ENCODE data around the gene SLC7A5. TPM values are rescaled to one million over a fixed set of nuclear protein-coding genes. Genes with fewer than 3 reads are reported as not detected.

SLC7A5 gene
- total and polyA plus RNA-seq, 2 of the 13 experiments (the other 11 are each of a cell fraction or from before 2014, with no cell fraction given): 79.6 to 155 TPM

GRCh38 chr16:87828071-87828906 is 41.0 kb downstream of the SLC7A5 start (continued):
- TF ChIP-seq POLR2AphosphoS2 (IDR thresholded peaks at IDR 0.05; ENCODE audit: low read depth, low read length) (0 out of 2 replicates have a peak, but pooled peaks have one; percentile 17), ZC3H13 (CRISPR knock-in tag; IDR thresholded peaks at IDR 0.05) (0 out of 2 replicates have a peak, but pooled peaks have one; percentile 18), ZEB1 (IDR thresholded peaks at IDR 0.05; ENCODE audit: insufficient replicate concordance, low read depth) (peak; percentile 23), ATF3 (CRISPR knock-in tag; IDR thresholded peaks at IDR 0.05) (no peak), MATR3 (CRISPR knock-in tag; IDR thresholded peaks at IDR 0.05) (no peak), ZNF574 (CRISPR knock-in tag; IDR thresholded peaks at IDR 0.05) (peak; percentile 25; the same call in 1 of the 2 replicates), ASH2L (IDR thresholded peaks at IDR 0.05; ENCODE audit: insufficient read length, low read depth, low read length) (no peak), ARID4A (CRISPR knock-in tag; IDR thresholded peaks at IDR 0.05; ENCODE audit: borderline replicate concordance) (peak; percentile 18; the same call in 1 of the 2 replicates), ZBTB42 (CRISPR knock-in tag; IDR thresholded peaks at IDR 0.05) (no peak), PATZ1 (CRISPR knock-in tag; IDR thresholded peaks at IDR 0.05) (0 out of 2 replicates have a peak, but pooled peaks have one; percentile 23), AGO1 (IDR thresholded peaks at IDR 0.05; ENCODE audit: low read depth, low read length, poor library complexity, severe bottlenecking) (peak; percentile 92), ZBTB10 (CRISPR knock-in tag; IDR thresholded peaks at IDR 0.05; ENCODE audit: borderline replicate concordance) (no peak), KLF12 (CRISPR knock-in tag; IDR thresholded peaks at IDR 0.05; ENCODE audit: borderline replicate concordance) (no peak), RBM22 (optimal IDR thresholded peaks at IDR 0.05; ENCODE audit: low read length) (peak; percentile 91), BORCS8-MEF2B (CRISPR knock-in tag; IDR thresholded peaks at IDR 0.05) (no peak)
